Caco-2 (cell line): Measurements from ENCODE around the gene TCF7L1. TPM values are rescaled to one million over a fixed set of nuclear protein-coding genes. Genes with fewer than 3 reads are reported as not detected.

Source experiments
- BruUV-seq: library from RNA; stranded (reverse); fragments of 400-500 nt; replicated peaks from 2 replicates; lab custom pipeline; 2021; lab: Mats Ljungman, UMichigan
- CTCF ChIA-PET: fragments of 300-600 bp; sonication (Branson Sonifier 250); formaldehyde crosslinking; loops from one replicate; lab custom pipeline; 2022; ENCODE audit warnings: antibody characterized with exemption; lab: Charles Lee
- POLR2A ChIA-PET: fragments of 300-600 bp; sonication (Branson Sonifier 250); formaldehyde crosslinking; loops from one replicate; lab custom pipeline; 2022; ENCODE audit warnings: antibody characterized with exemption; lab: Charles Lee
- DNase-seq, 2 experiments: peaks; one replicate each; pipeline versions ENCODE4 v3.0.0 to v3.0.0-alpha.2; 2020 to 2022
- H3K27me3 ChIP-seq: replicated peaks from 2 replicates; pipeline ENCODE4 v1.6.0; 2011; ENCODE audit warnings: low read length; ENCODE audit not compliant: control insufficient read depth, insufficient read depth
- H3K36me3 ChIP-seq: 2 replicates; pipeline ENCODE4 v1.5.1; 2011; ENCODE audit warnings: low read length; ENCODE audit not compliant: control insufficient read depth, insufficient read depth
- H3K4me1 ChIP-seq: fragments of 250-450 bp; sonication (Bioruptor Pico); 2 replicates; pipeline ENCODE4 v1.5.1; 2020; ENCODE audit warnings: mild to moderate bottlenecking
- H3K4me3 ChIP-seq: 2 replicates; pipeline ENCODE4 v1.5.1; 2011; ENCODE audit warnings: low read depth, mild to moderate bottlenecking, control low read depth, low read length
- H3K9me3 ChIP-seq: fragments of 250-450 bp; sonication (Bioruptor Pico); 2 replicates; pipeline ENCODE4 v1.5.1; 2020; ENCODE audit warnings: mild to moderate bottlenecking, moderate library complexity
- H3K27ac Mint-ChIP-seq: one replicate; pipeline ENCODE4 v1.8.0; 2022; ENCODE audit warnings: mixed read lengths; ENCODE audit not compliant: unreplicated experiment
- H3K27me3 Mint-ChIP-seq: one replicate; pipeline ENCODE4 v1.8.0; 2022; ENCODE audit warnings: mixed read lengths; ENCODE audit not compliant: insufficient read depth, unreplicated experiment
- H3K36me3 Mint-ChIP-seq: one replicate; pipeline ENCODE4 v1.8.0; 2022; ENCODE audit warnings: mild to moderate bottlenecking, mixed read lengths; ENCODE audit not compliant: insufficient read depth, unreplicated experiment
- H3K4me1 Mint-ChIP-seq: one replicate; pipeline ENCODE4 v1.8.0; 2022; ENCODE audit warnings: low read depth, mixed read lengths; ENCODE audit not compliant: unreplicated experiment
- H3K4me3 Mint-ChIP-seq: one replicate; pipeline ENCODE4 v1.8.0; 2022; ENCODE audit warnings: mild to moderate bottlenecking, moderate library complexity, mixed read lengths; ENCODE audit not compliant: unreplicated experiment
- H3K9me3 Mint-ChIP-seq: one replicate; pipeline ENCODE4 v1.8.0; 2022; ENCODE audit warnings: mixed read lengths; ENCODE audit not compliant: unreplicated experiment
- intact Hi-C: fragments of 100-400 bp; cut with micrococcal nuclease; formaldehyde crosslinking; loops from one replicate; pipeline ENCODE4 v1.10.0; 2022; ENCODE audit not compliant: unreplicated experiment
- total RNA-seq: library from RNA; stranded (reverse); gene quantifications from 2 replicates; pipeline ENCODE4 v1.2.3, GENCODE V29; 2022
- TF ChIP-seq, protein P1 (sequence below), 2 experiments: fragments of 200-600 bp in 1 of 2; IDR thresholded peaks; 1 replicate in 1 of 2; 2 replicates in 1 of 2; pipeline versions ENCODE4 v1.5.1 to v1.8.0; 2011 to 2022; ENCODE audit warnings: antibody characterized with exemption in 1 of 2, control low read depth in 1 of 2, inconsistent platforms in 1 of 2, low read depth in 1 of 2, low read length in 1 of 2, mild to moderate bottlenecking in 1 of 2, moderate library complexity in 1 of 2; ENCODE audit not compliant: insufficient read depth in 1 of 2, severe bottlenecking in 1 of 2, unreplicated experiment in 1 of 2

Gene TCF7L1
- total RNA-seq, 1 experiment from 2014 or later = 29.0 TPM

DNA sequence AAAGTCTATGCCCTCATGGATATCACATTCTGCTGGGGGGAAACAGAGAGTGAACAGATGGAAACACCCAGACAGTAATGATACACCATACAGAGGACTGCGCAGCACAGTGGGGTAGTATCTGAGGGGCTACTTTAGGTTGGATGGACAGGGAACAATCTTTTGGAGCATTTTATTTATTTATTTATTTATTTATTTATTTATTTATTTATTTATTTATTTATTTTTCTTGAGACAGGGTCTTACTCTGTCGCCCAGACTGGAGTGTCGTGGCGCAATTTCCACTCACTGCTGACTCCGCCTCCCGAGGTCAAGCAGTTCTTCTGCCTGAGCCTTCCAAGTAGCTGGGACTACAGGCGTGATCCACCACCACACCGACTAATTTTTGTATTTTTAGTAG, 105.4 kb downstream of the TCF7L1 start:
- Mint-ChIP-seq H3K27ac (no peak overlapping the region), H3K9me3 (no peaks in the 10 kb centered on the region), H3K4me3 (no peak overlapping the region), H3K4me1 (no peaks in the 10 kb centered on the region), H3K27me3 (no peaks in the 10 kb centered on the region), H3K36me3 (peaks cover 8% of the 10 kb centered on the region)
- POLR2A ChIA-PET = no interaction called here
- no peaks in the 10 kb centered on the region for H3K4me1 ChIP-seq
- H3K4me3 ChIP-seq = no peak overlapping the region
- BruUV-seq = no TSS peak
- no peak for DNase-seq
- no peaks in the 10 kb centered on the region for H3K27me3 ChIP-seq
- TF ChIP-seq, protein P1, sequence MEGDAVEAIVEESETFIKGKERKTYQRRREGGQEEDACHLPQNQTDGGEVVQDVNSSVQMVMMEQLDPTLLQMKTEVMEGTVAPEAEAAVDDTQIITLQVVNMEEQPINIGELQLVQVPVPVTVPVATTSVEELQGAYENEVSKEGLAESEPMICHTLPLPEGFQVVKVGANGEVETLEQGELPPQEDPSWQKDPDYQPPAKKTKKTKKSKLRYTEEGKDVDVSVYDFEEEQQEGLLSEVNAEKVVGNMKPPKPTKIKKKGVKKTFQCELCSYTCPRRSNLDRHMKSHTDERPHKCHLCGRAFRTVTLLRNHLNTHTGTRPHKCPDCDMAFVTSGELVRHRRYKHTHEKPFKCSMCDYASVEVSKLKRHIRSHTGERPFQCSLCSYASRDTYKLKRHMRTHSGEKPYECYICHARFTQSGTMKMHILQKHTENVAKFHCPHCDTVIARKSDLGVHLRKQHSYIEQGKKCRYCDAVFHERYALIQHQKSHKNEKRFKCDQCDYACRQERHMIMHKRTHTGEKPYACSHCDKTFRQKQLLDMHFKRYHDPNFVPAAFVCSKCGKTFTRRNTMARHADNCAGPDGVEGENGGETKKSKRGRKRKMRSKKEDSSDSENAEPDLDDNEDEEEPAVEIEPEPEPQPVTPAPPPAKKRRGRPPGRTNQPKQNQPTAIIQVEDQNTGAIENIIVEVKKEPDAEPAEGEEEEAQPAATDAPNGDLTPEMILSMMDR (IDR thresholded peaks at IDR 0.05; ENCODE audit: insufficient read depth in 1 of 2, low read depth in 1 of 2, low read length in 1 of 2, severe bottlenecking in 1 of 2, unreplicated experiment in 1 of 2) = no peak
- H3K36me3 ChIP-seq = no peaks in the 10 kb centered on the region
- intact Hi-C loops = no loop called here
- no peaks in the 10 kb centered on the region for H3K9me3 ChIP-seq
- CTCF ChIA-PET = no interaction called here

DNA sequence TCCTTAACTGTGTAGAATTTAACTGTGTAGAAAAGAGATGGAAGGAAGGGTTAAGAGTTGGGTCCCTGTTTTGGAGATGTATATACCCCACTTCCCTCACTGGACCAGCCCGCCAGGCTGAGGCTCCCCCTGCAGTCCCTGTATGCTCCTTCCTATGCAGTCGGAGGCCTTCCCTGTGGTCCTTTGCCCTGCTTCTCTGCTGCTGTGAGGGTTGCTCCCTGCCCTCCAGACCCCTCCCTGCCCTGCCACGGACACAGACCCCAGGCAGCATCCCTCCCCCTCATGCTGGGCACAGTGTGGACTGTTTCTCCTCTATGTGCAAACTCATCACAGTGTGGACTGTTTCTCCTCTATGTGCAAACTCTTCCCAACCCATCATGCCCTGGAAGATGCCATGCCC, 105.9 kb downstream of the TCF7L1 start:
- CTCF ChIA-PET = no interaction called here
- Histone ChIP-seq H3K36me3 (no peaks in the 10 kb centered on the region), H3K9me3 (no peaks in the 10 kb centered on the region), H3K27me3 (no peaks in the 10 kb centered on the region), H3K4me3 (no peak overlapping the region), H3K4me1 (no peaks in the 10 kb centered on the region)
- no peak overlapping the region for H3K4me3 Mint-ChIP-seq
- BruUV-seq = no TSS peak
- H3K27me3 Mint-ChIP-seq = no peaks in the 10 kb centered on the region
- H3K9me3 Mint-ChIP-seq = no peaks in the 10 kb centered on the region
- intact Hi-C loops = no loop called here
- TF ChIP-seq, protein P1 (IDR thresholded peaks at IDR 0.05; ENCODE audit: insufficient read depth in 1 of 2, low read depth in 1 of 2, low read length in 1 of 2, severe bottlenecking in 1 of 2, unreplicated experiment in 1 of 2) = no peak
- DNase-seq = no peak
- H3K27ac Mint-ChIP-seq = no peak overlapping the region
- H3K36me3 Mint-ChIP-seq = peaks cover 8% of the 10 kb centered on the region
- POLR2A ChIA-PET = no interaction called here
- H3K4me1 Mint-ChIP-seq = peaks cover 5% of the 10 kb centered on the region

DNA sequence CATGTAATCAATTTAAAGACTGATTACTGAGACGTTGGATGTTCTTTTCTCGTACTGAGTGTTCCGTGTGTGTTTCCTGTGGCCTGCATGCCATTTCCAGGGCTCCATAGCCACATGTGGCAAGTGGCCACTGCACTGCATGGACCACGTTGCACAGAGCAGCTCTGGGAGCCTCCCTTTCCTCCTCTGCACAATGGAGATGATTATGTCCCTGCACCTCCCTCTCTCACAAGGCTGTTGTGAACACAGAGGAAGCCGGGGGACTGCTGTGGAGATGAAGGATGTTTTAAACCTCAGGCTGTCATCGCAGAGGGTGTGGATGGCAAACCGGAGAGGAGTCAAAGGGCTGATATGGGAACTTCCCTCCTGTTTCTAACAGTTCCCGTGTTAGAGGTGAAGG, 106.9 kb downstream of the TCF7L1 start:
- no peaks in the 10 kb centered on the region for H3K4me1 ChIP-seq
- no peaks in the 10 kb centered on the region for H3K9me3 Mint-ChIP-seq
- intact Hi-C loops = no loop called here
- H3K4me1 Mint-ChIP-seq = peaks cover 12% of the 10 kb centered on the region
- TF ChIP-seq, protein P1 (IDR thresholded peaks at IDR 0.05; ENCODE audit: insufficient read depth in 1 of 2, low read depth in 1 of 2, low read length in 1 of 2, severe bottlenecking in 1 of 2, unreplicated experiment in 1 of 2) = no peak
- no peak overlapping the region for H3K4me3 Mint-ChIP-seq
- H3K27me3 ChIP-seq = no peaks in the 10 kb centered on the region
- BruUV-seq = no TSS peak
- no peaks in the 10 kb centered on the region for H3K9me3 ChIP-seq
- POLR2A ChIA-PET = no interaction called here
- H3K27me3 Mint-ChIP-seq = no peaks in the 10 kb centered on the region
- H3K4me3 ChIP-seq = no peak overlapping the region
- CTCF ChIA-PET = no interaction called here
- H3K36me3 Mint-ChIP-seq = peaks cover under 1% of the 10 kb centered on the region
- H3K27ac Mint-ChIP-seq = no peak overlapping the region
- H3K36me3 ChIP-seq = no peaks in the 10 kb centered on the region
- no peak for DNase-seq
